Measurements from ENCODE around the gene AGBL2.
"Not testable (repeated sequence)": the region's sequence is repeated elsewhere in the genome, so short reads cannot be mapped to it uniquely, and the experiment has no call there.

AGBL2 gene

GRCh38 chr11:47642099-47642855, 72.9 kb downstream of the AGBL2 start, which contains the start of gene MTCH2:
Gene MTCH2 (minus strand): TSS chr11:47642559. CDS start chr11:47642465, 94 bp downstream.
- CTCF ChIA-PET = interaction anchor here (0.6 kb wide), 1 partner anchor 72 kb away, joined by 4 read pairs; no protein-coding TSS in a partner anchor
- TF ChIP-seq CTCF (conservative IDR thresholded peaks at IDR 0.05; ENCODE audit: low read depth) = peak; percentile 44; the same call in 1 of the 2 replicates
- POLR2A ChIA-PET (ENCODE audit: low non-redundant PET) = no interaction called here
- peak; percentile 97 for DNase-seq (ENCODE audit: low spot score)
- peak within 1 kb of the TSS; percentile 87 for H3K27ac ChIP-seq

DNA sequence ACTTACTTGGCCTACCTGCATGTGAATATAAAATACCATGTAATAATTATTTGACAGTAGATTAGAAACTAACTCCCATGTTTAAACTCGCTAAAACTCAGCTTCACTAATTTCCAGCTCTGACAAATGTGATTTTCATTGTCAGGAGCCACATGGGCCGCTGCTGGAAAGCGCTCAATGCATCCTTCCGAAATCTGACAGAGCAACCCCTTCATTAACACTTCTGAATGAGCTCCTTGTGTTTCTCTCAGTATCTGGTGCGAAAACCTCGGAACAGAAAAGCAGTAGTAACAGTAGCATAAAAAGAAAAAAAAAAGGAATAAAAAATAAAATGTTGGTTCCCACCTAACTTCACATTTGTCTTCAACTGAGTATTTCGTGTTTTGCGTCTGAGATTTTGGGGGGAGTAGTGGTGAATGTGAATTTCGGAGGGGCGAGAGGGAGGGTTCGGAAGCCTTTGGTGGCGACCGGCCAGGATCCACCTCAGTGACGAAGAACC, 73.5 kb downstream of the AGBL2 start:
- ChIA-PET POLR2A (ENCODE audit: low non-redundant PET) (no interaction called here), CTCF (no interaction called here)
- TF ChIP-seq CTCF (conservative IDR thresholded peaks at IDR 0.05; ENCODE audit: low read depth) = no peak
- H3K27ac ChIP-seq = peak overlapping the region; percentile 87
- no peak for DNase-seq (ENCODE audit: low spot score)

GRCh38 chr11:47640506-47640905, 74.7 kb downstream of the AGBL2 start:
- DNase-seq (ENCODE audit: low spot score); POLR2A ChIA-PET (ENCODE audit: low non-redundant PET); CTCF ChIA-PET: not testable (repeated sequence)
- peak overlapping the region; percentile 37 for H3K27ac ChIP-seq

DNA sequence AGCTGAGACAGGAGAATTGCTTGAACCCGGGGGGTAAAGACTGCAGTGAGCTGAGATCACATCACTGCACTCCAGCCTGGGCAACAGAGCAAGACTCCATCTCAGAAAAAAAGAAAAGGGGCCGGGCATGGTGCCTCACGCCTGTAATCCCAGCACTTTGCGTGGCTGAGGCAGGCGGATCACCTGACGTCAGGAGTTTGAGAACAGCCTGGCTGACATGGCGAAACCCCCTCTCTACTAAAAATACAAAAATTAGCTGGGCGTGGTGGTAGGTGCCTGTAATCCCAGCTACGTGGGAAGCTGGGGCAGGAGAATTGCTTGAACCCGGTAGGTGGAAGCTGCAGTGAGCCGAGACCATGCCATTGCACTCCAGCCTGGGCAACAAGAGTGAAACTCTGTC, 78.8 kb downstream of the AGBL2 start:
- POLR2A ChIA-PET (ENCODE audit: low non-redundant PET); DNase-seq (ENCODE audit: low spot score): not testable (repeated sequence)
- CTCF ChIA-PET = interaction anchor here (0.6 to 0.7 kb wide), 2 partner anchors 12 to 778 kb away, joined by 3 read pairs; no protein-coding TSS in a partner anchor

DNA sequence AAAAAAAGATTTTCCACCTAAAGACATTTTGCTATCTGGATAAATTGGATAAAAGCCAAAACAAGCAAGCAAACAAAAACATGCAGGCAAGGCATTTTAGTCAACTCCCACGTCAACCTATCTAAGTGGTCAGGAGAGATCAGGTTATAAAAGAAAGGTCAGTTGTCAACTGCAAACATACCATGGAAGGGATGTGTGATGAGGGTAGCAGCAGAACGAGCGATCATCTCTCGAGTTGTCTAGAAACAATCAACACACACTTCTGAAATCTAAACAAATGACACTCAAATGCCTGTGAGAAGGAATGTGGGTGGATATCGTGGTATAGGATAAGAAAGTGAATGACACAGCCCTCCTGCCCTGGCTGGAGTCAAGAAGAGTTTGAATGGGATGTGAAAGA, 83.7 kb downstream of the AGBL2 start:
- TF ChIP-seq CTCF (conservative IDR thresholded peaks at IDR 0.05; ENCODE audit: low read depth) = no peak
- ChIA-PET POLR2A (ENCODE audit: low non-redundant PET) (no interaction called here), CTCF (no interaction called here)
- DNase-seq (ENCODE audit: low spot score) = no peak
- no peak overlapping the region for H3K27ac ChIP-seq

More for the DNA sequence above, 78.8 kb downstream of the AGBL2 start:
- H3K27ac ChIP-seq = not testable (repeated sequence)

GRCh38 chr11:47628026-47628425, 87.1 kb downstream of the AGBL2 start:
- no peak for TF ChIP-seq CTCF (conservative IDR thresholded peaks at IDR 0.05; ENCODE audit: low read depth)
- H3K27ac ChIP-seq = no peak overlapping the region
- ChIA-PET POLR2A (ENCODE audit: low non-redundant PET) (no interaction called here), CTCF (no interaction called here)
- no peak for DNase-seq (ENCODE audit: low spot score)

DNA sequence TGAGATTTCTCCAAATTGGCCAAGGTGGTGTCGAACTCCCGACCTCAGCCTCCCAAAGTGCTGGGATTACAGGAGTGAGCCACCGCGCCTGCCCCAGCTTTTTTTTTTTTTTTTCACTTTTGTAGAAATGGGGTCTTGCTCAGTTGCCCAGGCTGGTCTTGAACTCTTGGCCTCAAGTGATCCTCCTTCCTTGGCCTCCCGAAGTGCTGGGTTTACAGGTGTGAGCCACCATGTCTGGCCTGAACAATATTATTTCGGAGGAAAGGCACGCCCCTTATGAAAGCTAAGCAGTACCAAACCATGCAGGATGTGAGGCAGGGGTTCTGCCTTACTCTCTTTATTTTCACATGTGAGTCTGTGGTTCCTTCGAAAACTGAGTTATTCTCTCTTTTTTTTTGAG, 88.9 kb downstream of the AGBL2 start:
- no peak for TF ChIP-seq CTCF (conservative IDR thresholded peaks at IDR 0.05; ENCODE audit: low read depth)
- CTCF ChIA-PET = interaction anchor here (0.6 to 1.5 kb wide), 3 partner anchors 9 to 200 kb away, joined by 3 to 5 read pairs (median 5); no protein-coding TSS in a partner anchor
- no peak for DNase-seq (ENCODE audit: low spot score)
- POLR2A ChIA-PET (ENCODE audit: low non-redundant PET) = interaction anchor here (0.6 kb wide), 1 partner anchor 10 kb away, joined by 5 read pairs; no protein-coding TSS in a partner anchor
- no peak overlapping the region for H3K27ac ChIP-seq
